OCI-LY3 (cell line): ENCODE measurements around the gene SIX2.

ENCODE experiments used
- CTCF ChIP-seq: fragments of 200-600, 300-600 bp; sonication (generic); IDR thresholded peaks from 2 replicates; pipeline ENCODE4 v1.5.1; 2014; ENCODE audit warnings: antibody characterized with exemption, low read length, low read depth
- EZH2phosphoT487 ChIP-seq: fragments of 200-600 bp; shearing (Covaris generic); IDR thresholded peaks from 2 replicates; pipeline ENCODE4 v1.6.1; 2018; ENCODE audit warnings: antibody characterized with exemption, mixed run types, low read depth

- TF ChIP-seq EZH2phosphoT487 (no peak), CTCF (no peak)
These were observed 41.4 kb downstream of the SIX2 start for GRCh38 chr2:44967727-44968432.
